ENCODE measurements around the gene SMIM38.

SMIM38 gene

GRCh38 chr11:69157822-69158231, 2.1 kb downstream of the SMIM38 start:
- no peak for FAIRE-seq

GRCh38 chr11:69158301-69159149, 2.8 kb downstream of the SMIM38 start:
- DNase-seq (ENCODE audit: insufficient read length, low spot score), result no peak
- no peak for FAIRE-seq

More at GRCh38 chr11:69157822-69158231, 2.1 kb downstream of the SMIM38 start:
- DNase-seq (ENCODE audit: insufficient read length, low spot score), result no peak

- DNase-seq (ENCODE audit: insufficient read length, low spot score) (no peak), FAIRE-seq (no peak)
Measured at GRCh38 chr11:69159150-69159852, 3.6 kb downstream of the SMIM38 start.

GRCh38 chr11:69160296-69161116, 4.8 kb downstream of the SMIM38 start:
- FAIRE-seq, result no peak
- DNase-seq (ENCODE audit: insufficient read length, low spot score), result no peak

GRCh38 chr11:69161117-69161407, 5.3 kb downstream of the SMIM38 start:
- FAIRE-seq (no peak), DNase-seq (ENCODE audit: insufficient read length, low spot score) (no peak)

GRCh38 chr11:69162505-69162904, 6.8 kb downstream of the SMIM38 start:
- no peak for FAIRE-seq

GRCh38 chr11:69163842-69164241, 8.1 kb downstream of the SMIM38 start:
- FAIRE-seq (no peak), DNase-seq (ENCODE audit: insufficient read length, low spot score) (no peak)

More at GRCh38 chr11:69162505-69162904, 6.8 kb downstream of the SMIM38 start:
- no peak for DNase-seq (ENCODE audit: insufficient read length, low spot score)

GRCh38 chr11:69164824-69165223, 9.1 kb downstream of the SMIM38 start:
- no peak for FAIRE-seq
- DNase-seq (ENCODE audit: insufficient read length, low spot score), result no peak

GRCh38 chr11:69165775-69166174, 10.0 kb downstream of the SMIM38 start:
- DNase-seq (ENCODE audit: insufficient read length, low spot score), result no peak
- FAIRE-seq, result no peak

GRCh38 chr11:69166218-69167115, 10.7 kb downstream of the SMIM38 start:
- peak; percentile 82 for DNase-seq (ENCODE audit: insufficient read length, low spot score)
- peak; percentile 94 for FAIRE-seq

GRCh38 chr11:69167130-69167915, 11.6 kb downstream of the SMIM38 start:
- peak; percentile 28 for FAIRE-seq
- no peak for DNase-seq (ENCODE audit: insufficient read length, low spot score)

- no peak for FAIRE-seq
- DNase-seq (ENCODE audit: insufficient read length, low spot score), result no peak
Measured at GRCh38 chr11:69167916-69168691, 12.4 kb downstream of the SMIM38 start.

GRCh38 chr11:69169479-69169878, 13.7 kb downstream of the SMIM38 start:
- no peak for DNase-seq (ENCODE audit: insufficient read length, low spot score)
- no peak for FAIRE-seq

GRCh38 chr11:69170704-69171103, 15.0 kb downstream of the SMIM38 start:
- no peak for FAIRE-seq
- DNase-seq (ENCODE audit: insufficient read length, low spot score), result no peak

GRCh38 chr11:69171476-69172240, 15.9 kb downstream of the SMIM38 start:
- FAIRE-seq, result no peak
- DNase-seq (ENCODE audit: insufficient read length, low spot score), result no peak

GRCh38 chr11:69172674-69173073, 16.9 kb downstream of the SMIM38 start:
- FAIRE-seq, result peak; percentile 61
- DNase-seq (ENCODE audit: insufficient read length, low spot score), result no peak

- DNase-seq (ENCODE audit: insufficient read length, low spot score) (no peak), FAIRE-seq (no peak)
Measured at GRCh38 chr11:69173331-69173730, 17.6 kb downstream of the SMIM38 start.

Measured in GM19239 (cell line).